ENCODE measurements around the gene ILDR1. TPM values are rescaled to one million over a fixed set of nuclear protein-coding genes. Genes with fewer than 3 reads are reported as not detected.

Gene ILDR1
- total and polyA plus RNA-seq, 10 of the 15 experiments (the other 5 are each of a cell fraction or from before 2014, with no cell fraction given) = 1.3 to 12.0 (median 7.0) TPM

DNA sequence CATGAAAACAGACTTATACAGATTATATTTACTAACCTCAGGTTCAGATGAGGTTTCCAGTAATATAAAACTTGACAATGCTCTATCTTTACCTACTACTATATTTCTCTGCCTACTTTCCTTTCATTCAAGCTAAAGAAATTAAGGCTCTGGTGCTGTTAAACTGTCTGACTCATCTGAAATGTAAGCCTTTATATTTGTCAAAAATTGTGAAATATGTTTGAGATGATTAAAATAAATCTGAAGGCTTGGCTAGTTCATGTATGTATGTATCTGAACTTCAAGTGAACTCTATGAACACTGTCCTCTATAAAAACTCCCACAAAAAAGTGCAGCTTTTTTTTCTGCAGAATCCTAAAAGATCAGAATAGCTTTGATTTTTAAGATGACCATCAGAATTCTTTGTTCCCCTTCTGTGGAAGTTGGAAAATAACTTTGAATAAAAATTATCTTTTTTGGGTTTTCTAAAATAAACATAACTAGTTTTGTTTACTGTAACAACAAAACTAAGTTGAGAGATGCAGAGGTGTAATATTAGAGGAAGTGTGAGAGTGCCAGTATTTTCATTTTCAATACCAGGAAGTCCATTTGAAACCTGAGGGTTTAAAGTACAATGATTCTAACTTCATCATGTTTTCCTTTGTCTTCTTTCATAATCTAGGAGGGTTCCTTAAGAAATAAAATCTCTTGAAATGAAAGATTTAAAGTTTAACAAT, 42.2 kb downstream of the ILDR1 start:
- no peaks in the 10 kb centered on the region for H3K27me3 ChIP-seq (replicated peaks in 1 of 2; ENCODE audit: control insufficient read depth in 2 of 2, insufficient read depth in 2 of 2, low read length in 1 of 2)
- CTCF ChIA-PET = interaction anchor here (0.9 to 1.6 kb wide), 4 partner anchors 11 to 433 kb away, joined by 3 to 6 read pairs (median 4); no protein-coding TSS in a partner anchor
- peaks cover 3% of the 10 kb centered on the region for H3K9me3 ChIP-seq (replicated peaks; ENCODE audit: control insufficient read depth, insufficient read depth, low read length)
- DNase-seq (ENCODE audit: low read depth, low spot score) = no peak
- H3K4me2 ChIP-seq (ENCODE audit: control insufficient read depth, insufficient read depth) = peak overlapping the region; percentile 63
- peaks cover 15% of the 10 kb centered on the region for H3K4me1 ChIP-seq (ENCODE audit: control insufficient read depth, insufficient read depth, low read length)
- FAIRE-seq = peak; percentile 59
- intact Hi-C loops (cut with micrococcal nuclease; ENCODE audit: unreplicated experiment) (no loop called here), in situ Hi-C loops (cut with MboI) (no loop called here)
- H3K4me3 ChIP-seq = no peak overlapping the region
- peak overlapping the region; percentile 58 for H3K27ac ChIP-seq (ENCODE audit: control insufficient read depth, insufficient read depth)
- no peak overlapping the region; the same call in 1 of the 2 replicates for H2AFZ ChIP-seq (ENCODE audit: control insufficient read depth, low read depth, low read length)
- ATAC-seq = peak; percentile 85
- TF ChIP-seq SPI1 (IDR thresholded peaks at IDR 0.05; ENCODE audit: borderline replicate concordance, insufficient read depth, low read depth, low read length) (peak; percentile 73; the same call in 1 of the 2 replicates), SMARCA5 (IDR thresholded peaks at IDR 0.05) (no peak), RAD21 (IDR thresholded peaks at IDR 0.05; ENCODE audit: insufficient read depth, low read depth, low read length) (no peak), POLR2A (IDR thresholded peaks at IDR 0.05; ENCODE audit: low read depth, low read length) (no peak), SMC3 (IDR thresholded peaks at IDR 0.05; ENCODE audit: borderline replicate concordance, low read length) (no peak), ATF7 (IDR thresholded peaks at IDR 0.05; ENCODE audit: low read depth) (no peak), BMI1 (IDR thresholded peaks at IDR 0.05; ENCODE audit: borderline replicate concordance) (no peak), KAT2A (conservative IDR thresholded peaks at IDR 0.05; ENCODE audit: control insufficient read depth, low read depth, low read length) (no peak), NRF1 (conservative IDR thresholded peaks at IDR 0.05; ENCODE audit: low read depth, low read length) (no peak), MEF2B (IDR thresholded peaks at IDR 0.05; ENCODE audit: partially characterized antibody, poor library complexity, severe bottlenecking) (no peak), CHD4 (IDR thresholded peaks at IDR 0.05) (no peak)
- TF ChIP-seq, protein P1, sequence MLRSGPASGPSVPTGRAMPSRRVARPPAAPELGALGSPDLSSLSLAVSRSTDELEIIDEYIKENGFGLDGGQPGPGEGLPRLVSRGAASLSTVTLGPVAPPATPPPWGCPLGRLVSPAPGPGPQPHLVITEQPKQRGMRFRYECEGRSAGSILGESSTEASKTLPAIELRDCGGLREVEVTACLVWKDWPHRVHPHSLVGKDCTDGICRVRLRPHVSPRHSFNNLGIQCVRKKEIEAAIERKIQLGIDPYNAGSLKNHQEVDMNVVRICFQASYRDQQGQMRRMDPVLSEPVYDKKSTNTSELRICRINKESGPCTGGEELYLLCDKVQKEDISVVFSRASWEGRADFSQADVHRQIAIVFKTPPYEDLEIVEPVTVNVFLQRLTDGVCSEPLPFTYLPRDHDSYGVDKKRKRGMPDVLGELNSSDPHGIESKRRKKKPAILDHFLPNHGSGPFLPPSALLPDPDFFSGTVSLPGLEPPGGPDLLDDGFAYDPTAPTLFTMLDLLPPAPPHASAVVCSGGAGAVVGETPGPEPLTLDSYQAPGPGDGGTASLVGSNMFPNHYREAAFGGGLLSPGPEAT (IDR thresholded peaks at IDR 0.05; ENCODE audit: low read depth) = peak; percentile 33; the same call in 1 of the 2 replicates
- SMC1A ChIA-PET (ENCODE audit: uncharacterized antibody, unreplicated experiment) = interaction anchor here (0.6 to 2.4 kb wide), 19 partner anchors 10 to 623 kb away, joined by 3 to 18 read pairs (median 4); no protein-coding TSS in a partner anchor
- no peaks in the 10 kb centered on the region for H3K79me2 ChIP-seq (ENCODE audit: control insufficient read depth, insufficient read depth, low read length)
- H3K36me3 ChIP-seq (ENCODE audit: control insufficient read depth in 2 of 2, insufficient read depth in 2 of 2, low read length in 1 of 2) = no peaks in the 10 kb centered on the region
- RAD21 ChIA-PET (ENCODE audit: unreplicated experiment) = interaction anchor here (0.9 to 2.1 kb wide), 8 partner anchors 10 to 279 kb away, joined by 3 to 6 read pairs (median 4); no protein-coding TSS in a partner anchor
- no peaks in the 10 kb centered on the region for H4K20me1 ChIP-seq (ENCODE audit: control insufficient read depth, insufficient read depth)
- BruUV-seq (replicated peaks) = TSS peak; percentile 58
- POLR2A ChIA-PET = interaction anchor here (0.5 to 1.9 kb wide), 5 partner anchors 10 to 140 kb away, joined by 3 to 7 read pairs (median 5); no protein-coding TSS in a partner anchor
- H3K9ac ChIP-seq (ENCODE audit: control insufficient read depth, insufficient read depth, low read length) = no peak overlapping the region
